Gastrocnemius medialis (tissue), 4 donors: ENCODE data around the gene CHST15.

Experiments
- CTCF ChIP-seq, 5 experiments: fragments of 450-650 bp in 3 of 5; fragments of 200-600 bp in 2 of 5; sonication (generic) in 2 of 5; IDR thresholded peaks in 4 of 5; conservative IDR thresholded peaks in 1 of 5; 1 replicate in 4 of 5; 2 replicates in 1 of 5; pipeline ENCODE4 v1.5.1; 2016 to 2019; ENCODE audit warnings: antibody characterized with exemption in 5 of 5, mild to moderate bottlenecking in 3 of 5, moderate library complexity in 3 of 5
- POLR2A ChIP-seq, 2 donors: fragments of 450-650 bp; IDR thresholded peaks; one replicate each; pipeline ENCODE4 v1.6.1; 2017; ENCODE audit warnings: antibody characterized with exemption in 2 of 2, mild to moderate bottlenecking in 2 of 2, moderate library complexity in 2 of 2

GRCh38 chr10:124048371-124049290 lies 44.8 kb downstream of the CHST15 start:
- TF ChIP-seq CTCF (IDR thresholded peaks at IDR 0.05 in 4 of 5, conservative IDR thresholded peaks at IDR 0.05 in 1 of 5) = no peak
- TF ChIP-seq POLR2A (IDR thresholded peaks at IDR 0.05) = no peak
